ENCODE results near the gene CNST. TPM values are rescaled to one million over a fixed set of nuclear protein-coding genes. Genes with fewer than 3 reads are reported as not detected.
A peak's percentile ranks its signal among the peaks of the same experiment; 100 is the strongest.

CNST gene
- total and polyA plus RNA-seq, 9 of the 15 experiments (the other 6 are each of a cell fraction or from before 2014, with no cell fraction given), result 17.0 to 55.3 (median 30.8) TPM

DNA sequence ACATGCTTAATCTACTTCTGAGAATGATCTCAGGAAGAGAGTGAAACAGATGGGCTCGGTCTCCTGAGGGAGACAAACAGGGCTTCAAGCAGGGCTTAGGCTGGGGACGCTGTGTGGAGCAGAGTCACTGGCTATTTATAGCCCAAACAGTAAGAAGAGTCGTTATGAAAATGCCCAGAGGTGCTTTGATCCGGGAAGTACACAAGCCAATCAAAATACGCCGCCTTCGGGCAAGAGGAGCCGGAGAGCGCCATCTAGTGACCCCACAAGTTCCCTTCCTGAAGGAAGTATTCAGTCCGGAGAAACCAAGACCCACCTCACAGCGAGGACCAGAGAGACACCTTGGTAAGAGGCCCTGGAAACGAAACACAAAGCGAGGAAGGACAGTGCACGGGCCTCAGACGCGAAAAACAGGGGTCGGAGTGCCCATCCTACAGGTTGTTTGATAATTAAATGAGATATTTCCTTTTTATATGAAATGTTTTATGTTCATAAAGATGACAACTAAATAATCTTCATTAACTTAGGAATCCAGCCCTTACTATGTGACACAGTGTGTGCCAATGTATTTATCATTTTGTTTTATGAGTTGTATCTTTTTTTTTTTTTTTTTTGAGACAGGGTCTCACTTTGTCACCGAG is 133.0 kb downstream of the CNST start (continued):
- TF ChIP-seq, protein P1, sequence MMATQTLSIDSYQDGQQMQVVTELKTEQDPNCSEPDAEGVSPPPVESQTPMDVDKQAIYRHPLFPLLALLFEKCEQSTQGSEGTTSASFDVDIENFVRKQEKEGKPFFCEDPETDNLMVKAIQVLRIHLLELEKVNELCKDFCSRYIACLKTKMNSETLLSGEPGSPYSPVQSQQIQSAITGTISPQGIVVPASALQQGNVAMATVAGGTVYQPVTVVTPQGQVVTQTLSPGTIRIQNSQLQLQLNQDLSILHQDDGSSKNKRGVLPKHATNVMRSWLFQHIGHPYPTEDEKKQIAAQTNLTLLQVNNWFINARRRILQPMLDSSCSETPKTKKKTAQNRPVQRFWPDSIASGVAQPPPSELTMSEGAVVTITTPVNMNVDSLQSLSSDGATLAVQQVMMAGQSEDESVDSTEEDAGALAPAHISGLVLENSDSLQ (IDR thresholded peaks at IDR 0.05), result peak; percentile 83
- TF ChIP-seq, protein P2, sequence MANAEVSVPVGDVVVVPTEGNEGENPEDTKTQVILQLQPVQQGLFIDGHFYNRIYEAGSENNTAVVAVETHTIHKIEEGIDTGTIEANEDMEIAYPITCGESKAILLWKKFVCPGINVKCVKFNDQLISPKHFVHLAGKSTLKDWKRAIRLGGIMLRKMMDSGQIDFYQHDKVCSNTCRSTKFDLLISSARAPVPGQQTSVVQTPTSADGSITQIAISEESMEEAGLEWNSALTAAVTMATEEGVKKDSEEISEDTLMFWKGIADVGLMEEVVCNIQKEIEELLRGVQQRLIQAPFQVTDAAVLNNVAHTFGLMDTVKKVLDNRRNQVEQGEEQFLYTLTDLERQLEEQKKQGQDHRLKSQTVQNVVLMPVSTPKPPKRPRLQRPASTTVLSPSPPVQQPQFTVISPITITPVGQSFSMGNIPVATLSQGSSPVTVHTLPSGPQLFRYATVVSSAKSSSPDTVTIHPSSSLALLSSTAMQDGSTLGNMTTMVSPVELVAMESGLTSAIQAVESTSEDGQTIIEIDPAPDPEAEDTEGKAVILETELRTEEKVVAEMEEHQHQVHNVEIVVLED (CRISPR knock-in tag; IDR thresholded peaks at IDR 0.05), result no peak
- no peak for TF ChIP-seq MIER1 (IDR thresholded peaks at IDR 0.05; ENCODE audit: low read depth)
- TF ChIP-seq ZC3H8 (IDR thresholded peaks at IDR 0.05), result no peak
- TF ChIP-seq ETV1 (tag; conservative IDR thresholded peaks at IDR 0.05; ENCODE audit: low read depth), result peak; percentile 49
- no peak for TF ChIP-seq ZNF311 (CRISPR knock-in tag; IDR thresholded peaks at IDR 0.05)
- TF ChIP-seq, protein P3, sequence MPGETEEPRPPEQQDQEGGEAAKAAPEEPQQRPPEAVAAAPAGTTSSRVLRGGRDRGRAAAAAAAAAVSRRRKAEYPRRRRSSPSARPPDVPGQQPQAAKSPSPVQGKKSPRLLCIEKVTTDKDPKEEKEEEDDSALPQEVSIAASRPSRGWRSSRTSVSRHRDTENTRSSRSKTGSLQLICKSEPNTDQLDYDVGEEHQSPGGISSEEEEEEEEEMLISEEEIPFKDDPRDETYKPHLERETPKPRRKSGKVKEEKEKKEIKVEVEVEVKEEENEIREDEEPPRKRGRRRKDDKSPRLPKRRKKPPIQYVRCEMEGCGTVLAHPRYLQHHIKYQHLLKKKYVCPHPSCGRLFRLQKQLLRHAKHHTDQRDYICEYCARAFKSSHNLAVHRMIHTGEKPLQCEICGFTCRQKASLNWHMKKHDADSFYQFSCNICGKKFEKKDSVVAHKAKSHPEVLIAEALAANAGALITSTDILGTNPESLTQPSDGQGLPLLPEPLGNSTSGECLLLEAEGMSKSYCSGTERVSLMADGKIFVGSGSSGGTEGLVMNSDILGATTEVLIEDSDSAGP (CRISPR knock-in tag; IDR thresholded peaks at IDR 0.05), result no peak
- TF ChIP-seq MYC (IDR thresholded peaks at IDR 0.05; ENCODE audit: low read depth, low read length), result peak; percentile 39; the same call in 1 of the 2 replicates
- no peak for TF ChIP-seq MYC (CRISPR knock-in tag; IDR thresholded peaks at IDR 0.05; ENCODE audit: borderline replicate concordance, low read depth)
- peak; percentile 96 for TF ChIP-seq MEF2D (tag; conservative IDR thresholded peaks at IDR 0.05; ENCODE audit: low read depth)
- no peak for TF ChIP-seq ZNF561 (CRISPR knock-in tag; conservative IDR thresholded peaks at IDR 0.05)
- TF ChIP-seq CBFA2T3 (IDR thresholded peaks at IDR 0.05), result no peak
- TF ChIP-seq SAP30 (IDR thresholded peaks at IDR 0.05; ENCODE audit: borderline replicate concordance, insufficient read depth, low read depth, low read length, poor library complexity, severe bottlenecking), result no peak
- TF ChIP-seq SLC30A9 (CRISPR knock-in tag; IDR thresholded peaks at IDR 0.05), result no peak
- no peak for TF ChIP-seq ZNF41 (CRISPR knock-in tag; conservative IDR thresholded peaks at IDR 0.05)
- TF ChIP-seq TSC22D4 (tag; IDR thresholded peaks at IDR 0.05), result no peak
- TF ChIP-seq TAF1 (IDR thresholded peaks at IDR 0.05; ENCODE audit: control insufficient read depth, extremely low read depth, insufficient read depth, low read length, severe bottlenecking), result no peak

All from K562 (cell line).